GM23338 (cell line): ENCODE measurements around the gene TEKT3. TPM values are rescaled to one million over a fixed set of nuclear protein-coding genes. Genes with fewer than 3 reads are reported as not detected.

ENCODE experiments used
- ATAC-seq: fragments of 200-7000 bp; cut with Tn5 transposase; 3 replicates; pipeline ENCODE4 v1.9.1; 2020
- DNase-seq: peaks from one replicate; pipeline ENCODE4 v3.0.0-alpha.2; 2015; ENCODE audit warnings: low spot score
- H2AFZ ChIP-seq: fragments of 200-600 bp; sonication (generic); 2 replicates; pipeline ENCODE4 v1.8.0; 2016; ENCODE audit warnings: antibody characterized with exemption, mild to moderate bottlenecking, moderate library complexity
- H3F3A ChIP-seq: fragments of 200-600 bp; sonication (generic); replicated peaks from 2 replicates; pipeline ENCODE4 v1.8.0; 2017; ENCODE audit warnings: antibody characterized with exemption, mixed run types, low read depth
- H3K27ac ChIP-seq: fragments of 200-600 bp; sonication (generic); 2 replicates; pipeline ENCODE4 v1.6.1; 2016; ENCODE audit warnings: low read depth
- H3K27me3 ChIP-seq: fragments of 200-600 bp; sonication (generic); 2 replicates; pipeline ENCODE4 v1.8.0; 2016; ENCODE audit warnings: mild to moderate bottlenecking, mixed run types, moderate library complexity; ENCODE audit not compliant: insufficient read depth
- H3K36me3 ChIP-seq: fragments of 200-600 bp; sonication (generic); 2 replicates; pipeline ENCODE4 v1.8.0; 2016; ENCODE audit warnings: mild to moderate bottlenecking; ENCODE audit not compliant: insufficient read depth
- H3K4me1 ChIP-seq: fragments of 200-600 bp; sonication (generic); 2 replicates; pipeline ENCODE4 v1.8.0; 2016; ENCODE audit warnings: mild to moderate bottlenecking, moderate library complexity; ENCODE audit not compliant: insufficient read depth
- H3K4me2 ChIP-seq: fragments of 200-600 bp; sonication (generic); 2 replicates; pipeline ENCODE4 v1.7.1; 2017; ENCODE audit warnings: mixed run types
- H3K4me3 ChIP-seq: fragments of 200-600 bp; sonication (generic); 2 replicates; pipeline ENCODE4 v1.6.1; 2016; ENCODE audit warnings: mixed run types
- H3K79me2 ChIP-seq: fragments of 200-600 bp; sonication (generic); replicated peaks from 2 replicates; pipeline ENCODE4 v1.8.0; 2017; ENCODE audit warnings: mild to moderate bottlenecking; ENCODE audit not compliant: insufficient read depth
- H3K9me2 ChIP-seq: fragments of 200-600 bp; sonication (generic); 2 replicates; pipeline ENCODE4 v1.8.0; 2017; ENCODE audit not compliant: insufficient read depth
- H4K20me1 ChIP-seq: fragments of 200-600 bp; sonication (generic); replicated peaks from 2 replicates; pipeline ENCODE4 v1.8.0; 2017; ENCODE audit warnings: mild to moderate bottlenecking; ENCODE audit not compliant: insufficient read depth
- H3K27ac Mint-ChIP-seq: 2 replicates; pipeline ENCODE4 v1.8.0; 2020; ENCODE audit warnings: inconsistent platforms, mild to moderate bottlenecking, moderate library complexity, mixed read lengths
- H3K27me3 Mint-ChIP-seq: 3 replicates; pipeline ENCODE4 v1.8.0; 2022; ENCODE audit warnings: low read depth, mild to moderate bottlenecking, moderate library complexity, mixed read lengths, inconsistent platforms; ENCODE audit not compliant: insufficient read depth, poor library complexity
- H3K36me3 Mint-ChIP-seq: 3 replicates; pipeline ENCODE4 v1.8.0; 2021; ENCODE audit warnings: low read depth, mild to moderate bottlenecking, inconsistent platforms, moderate library complexity, mixed read lengths
- H3K4me1 Mint-ChIP-seq: 3 replicates; pipeline ENCODE4 v1.8.0; 2020; ENCODE audit warnings: mild to moderate bottlenecking, inconsistent platforms, mixed read lengths
- H3K4me3 Mint-ChIP-seq: 3 replicates; pipeline ENCODE4 v1.8.0; 2021; ENCODE audit warnings: moderate library complexity, mild to moderate bottlenecking, inconsistent platforms, mixed read lengths
- H3K9me3 Mint-ChIP-seq: 3 replicates; pipeline ENCODE4 v1.8.0; 2020; ENCODE audit warnings: moderate library complexity, mild to moderate bottlenecking, inconsistent platforms, mixed read lengths
- EZH2 ChIP-seq: fragments of 200-600 bp; sonication (generic); IDR thresholded peaks from one replicate; pipeline ENCODE4 v1.8.0; 2017; ENCODE audit warnings: antibody characterized with exemption, mild to moderate bottlenecking, low read depth; ENCODE audit not compliant: unreplicated experiment
- EZH2phosphoT487 ChIP-seq: fragments of 200-600 bp; sonication (generic); IDR thresholded peaks from one replicate; pipeline ENCODE4 v1.8.1; 2018; ENCODE audit warnings: antibody characterized with exemption; ENCODE audit not compliant: unreplicated experiment
- POLR2AphosphoS5 ChIP-seq: IDR thresholded peaks from 2 replicates; pipeline ENCODE4 v1.6.1; 2016; ENCODE audit warnings: antibody characterized with exemption, low read depth
- STAT1 ChIP-seq: IDR thresholded peaks from one replicate; pipeline ENCODE4 v1.6.1; 2016; ENCODE audit warnings: antibody characterized with exemption; ENCODE audit not compliant: unreplicated experiment
- ZNF331 ChIP-seq: fragments of 250-450 bp; sonication (Bioruptor Pico); IDR thresholded peaks from 2 replicates; pipeline ENCODE4 v1.5.0; 2020; ENCODE audit warnings: low read depth, mild to moderate bottlenecking, moderate library complexity
- polyA plus RNA-seq: library from polyadenylated mRNA; unstranded; fragments of >200 nt; fragmentation: Nextera tagmentation; extraction: Ambion mirVana; gene quantifications from 2 replicates; pipeline ENCODE4 v1.2.1, GENCODE V29; 2016
- total RNA-seq: library from RNA; depleted of rRNA; stranded (reverse); fragments of >200 nt; shearing (Covaris generic); gene quantifications from 2 replicates; pipeline ENCODE4 v1.2.3, GENCODE V29; 2014
- TF ChIP-seq, protein P1 (sequence below): fragments of 250-450 bp; sonication (Bioruptor Pico); IDR thresholded peaks from 2 replicates; pipeline ENCODE4 v1.5.0; 2020; ENCODE audit warnings: mild to moderate bottlenecking, moderate library complexity
- TF ChIP-seq, protein P2 (sequence below): IDR thresholded peaks from one replicate; pipeline ENCODE4 v1.6.1; 2018; ENCODE audit warnings: antibody characterized with exemption; ENCODE audit not compliant: unreplicated experiment
- TF ChIP-seq, protein P3 (sequence below), 2 experiments: fragments of 200-600 bp in 1 of 2; sonication (generic) in 1 of 2; conservative IDR thresholded peaks; 2 replicates each; pipeline versions ENCODE4 v1.5.1 to v1.6.1; 2016 to 2017; ENCODE audit warnings: antibody characterized with exemption in 2 of 2, low read depth in 2 of 2, mild to moderate bottlenecking in 2 of 2, moderate library complexity in 1 of 2
- TF ChIP-seq, protein P4 (sequence below): IDR thresholded peaks from 2 replicates; pipeline ENCODE4 v1.6.1; 2016; ENCODE audit warnings: antibody characterized with exemption

The TEKT3 gene
- total and polyA plus RNA-seq, 2 experiments from 2014 or later, result 1.6 to 2.0 TPM

DNA sequence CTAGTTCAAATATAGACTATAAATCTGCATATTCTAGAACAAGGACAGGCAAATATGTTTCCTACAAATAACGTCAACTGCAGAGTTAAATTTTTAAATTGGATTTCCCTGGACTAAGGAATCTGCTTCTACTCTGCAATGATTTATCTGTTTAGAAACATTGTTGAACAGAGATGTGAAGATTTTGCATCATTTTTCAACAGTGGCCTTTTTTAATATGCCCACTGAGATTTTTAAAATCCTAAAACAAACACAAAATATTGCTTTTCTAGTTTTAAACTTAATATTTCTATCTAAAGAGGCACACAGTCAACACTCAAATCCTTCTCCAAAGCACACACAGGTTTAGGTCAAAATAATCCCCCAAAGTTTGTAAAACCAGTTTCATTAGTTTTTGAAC lies 52.5 kb downstream of the TEKT3 start:
- no peak overlapping the region for H3K4me3 ChIP-seq
- ATAC-seq (no peak), DNase-seq (no peak)
- no peaks in the 10 kb centered on the region for H3K4me1 ChIP-seq
- H2AFZ ChIP-seq, result peak overlapping the region; percentile 38; the same call in 1 of the 2 replicates
- no peak overlapping the region for H3K4me2 ChIP-seq
- Mint-ChIP-seq H3K4me3 (no peak overlapping the region), H3K4me1 (peaks cover 9% of the 10 kb centered on the region; the same call in 2 of the 3 replicates), H3K27ac (no peak overlapping the region), H3K36me3 (no peaks in the 10 kb centered on the region), H3K27me3 (peaks cover 6% of the 10 kb centered on the region), H3K9me3 (no peaks in the 10 kb centered on the region; the same call in 1 of the 3 replicates)
- peaks cover 10% of the 10 kb centered on the region for H3K9me2 ChIP-seq
- no peaks in the 10 kb centered on the region for H3F3A ChIP-seq
- no peaks in the 10 kb centered on the region for H3K79me2 ChIP-seq
- no peak for TF ChIP-seq EZH2phosphoT487
- no peak for TF ChIP-seq POLR2AphosphoS5
- no peak for TF ChIP-seq ZNF331 (CRISPR knock-in tag)
- TF ChIP-seq, protein P1, sequence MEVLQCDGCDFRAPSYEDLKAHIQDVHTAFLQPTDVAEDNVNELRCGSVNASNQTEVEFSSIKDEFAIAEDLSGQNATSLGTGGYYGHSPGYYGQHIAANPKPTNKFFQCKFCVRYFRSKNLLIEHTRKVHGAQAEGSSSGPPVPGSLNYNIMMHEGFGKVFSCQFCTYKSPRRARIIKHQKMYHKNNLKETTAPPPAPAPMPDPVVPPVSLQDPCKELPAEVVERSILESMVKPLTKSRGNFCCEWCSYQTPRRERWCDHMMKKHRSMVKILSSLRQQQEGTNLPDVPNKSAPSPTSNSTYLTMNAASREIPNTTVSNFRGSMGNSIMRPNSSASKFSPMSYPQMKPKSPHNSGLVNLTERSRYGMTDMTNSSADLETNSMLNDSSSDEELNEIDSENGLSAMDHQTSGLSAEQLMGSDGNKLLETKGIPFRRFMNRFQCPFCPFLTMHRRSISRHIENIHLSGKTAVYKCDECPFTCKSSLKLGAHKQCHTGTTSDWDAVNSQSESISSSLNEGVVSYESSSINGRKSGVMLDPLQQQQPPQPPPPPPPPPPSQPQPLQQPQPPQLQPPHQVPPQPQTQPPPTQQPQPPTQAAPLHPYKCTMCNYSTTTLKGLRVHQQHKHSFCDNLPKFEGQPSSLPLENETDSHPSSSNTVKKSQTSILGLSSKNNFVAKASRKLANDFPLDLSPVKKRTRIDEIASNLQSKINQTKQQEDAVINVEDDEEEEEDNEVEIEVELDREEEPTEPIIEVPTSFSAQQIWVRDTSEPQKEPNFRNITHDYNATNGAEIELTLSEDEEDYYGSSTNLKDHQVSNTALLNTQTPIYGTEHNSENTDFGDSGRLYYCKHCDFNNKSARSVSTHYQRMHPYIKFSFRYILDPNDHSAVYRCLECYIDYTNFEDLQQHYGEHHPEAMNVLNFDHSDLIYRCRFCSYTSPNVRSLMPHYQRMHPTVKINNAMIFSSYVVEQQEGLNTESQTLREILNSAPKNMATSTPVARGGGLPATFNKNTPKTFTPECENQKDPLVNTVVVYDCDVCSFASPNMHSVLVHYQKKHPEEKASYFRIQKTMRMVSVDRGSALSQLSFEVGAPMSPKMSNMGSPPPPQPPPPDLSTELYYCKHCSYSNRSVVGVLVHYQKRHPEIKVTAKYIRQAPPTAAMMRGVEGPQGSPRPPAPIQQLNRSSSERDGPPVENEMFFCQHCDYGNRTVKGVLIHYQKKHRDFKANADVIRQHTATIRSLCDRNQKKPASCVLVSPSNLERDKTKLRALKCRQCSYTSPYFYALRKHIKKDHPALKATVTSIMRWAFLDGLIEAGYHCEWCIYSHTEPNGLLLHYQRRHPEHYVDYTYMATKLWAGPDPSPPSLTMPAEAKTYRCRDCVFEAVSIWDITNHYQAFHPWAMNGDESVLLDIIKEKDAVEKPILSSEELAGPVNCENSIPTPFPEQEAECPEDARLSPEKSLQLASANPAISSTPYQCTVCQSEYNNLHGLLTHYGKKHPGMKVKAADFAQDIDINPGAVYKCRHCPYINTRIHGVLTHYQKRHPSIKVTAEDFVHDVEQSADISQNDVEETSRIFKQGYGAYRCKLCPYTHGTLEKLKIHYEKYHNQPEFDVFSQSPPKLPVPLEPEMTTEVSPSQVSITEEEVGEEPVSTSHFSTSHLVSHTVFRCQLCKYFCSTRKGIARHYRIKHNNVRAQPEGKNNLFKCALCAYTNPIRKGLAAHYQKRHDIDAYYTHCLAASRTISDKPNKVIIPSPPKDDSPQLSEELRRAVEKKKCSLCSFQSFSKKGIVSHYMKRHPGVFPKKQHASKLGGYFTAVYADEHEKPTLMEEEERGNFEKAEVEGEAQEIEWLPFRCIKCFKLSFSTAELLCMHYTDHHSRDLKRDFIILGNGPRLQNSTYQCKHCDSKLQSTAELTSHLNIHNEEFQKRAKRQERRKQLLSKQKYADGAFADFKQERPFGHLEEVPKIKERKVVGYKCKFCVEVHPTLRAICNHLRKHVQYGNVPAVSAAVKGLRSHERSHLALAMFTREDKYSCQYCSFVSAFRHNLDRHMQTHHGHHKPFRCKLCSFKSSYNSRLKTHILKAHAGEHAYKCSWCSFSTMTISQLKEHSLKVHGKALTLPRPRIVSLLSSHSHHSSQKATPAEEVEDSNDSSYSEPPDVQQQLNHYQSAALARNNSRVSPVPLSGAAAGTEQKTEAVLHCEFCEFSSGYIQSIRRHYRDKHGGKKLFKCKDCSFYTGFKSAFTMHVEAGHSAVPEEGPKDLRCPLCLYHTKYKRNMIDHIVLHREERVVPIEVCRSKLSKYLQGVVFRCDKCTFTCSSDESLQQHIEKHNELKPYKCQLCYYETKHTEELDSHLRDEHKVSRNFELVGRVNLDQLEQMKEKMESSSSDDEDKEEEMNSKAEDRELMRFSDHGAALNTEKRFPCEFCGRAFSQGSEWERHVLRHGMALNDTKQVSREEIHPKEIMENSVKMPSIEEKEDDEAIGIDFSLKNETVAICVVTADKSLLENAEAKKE, result no peak
- TF ChIP-seq, protein P2, sequence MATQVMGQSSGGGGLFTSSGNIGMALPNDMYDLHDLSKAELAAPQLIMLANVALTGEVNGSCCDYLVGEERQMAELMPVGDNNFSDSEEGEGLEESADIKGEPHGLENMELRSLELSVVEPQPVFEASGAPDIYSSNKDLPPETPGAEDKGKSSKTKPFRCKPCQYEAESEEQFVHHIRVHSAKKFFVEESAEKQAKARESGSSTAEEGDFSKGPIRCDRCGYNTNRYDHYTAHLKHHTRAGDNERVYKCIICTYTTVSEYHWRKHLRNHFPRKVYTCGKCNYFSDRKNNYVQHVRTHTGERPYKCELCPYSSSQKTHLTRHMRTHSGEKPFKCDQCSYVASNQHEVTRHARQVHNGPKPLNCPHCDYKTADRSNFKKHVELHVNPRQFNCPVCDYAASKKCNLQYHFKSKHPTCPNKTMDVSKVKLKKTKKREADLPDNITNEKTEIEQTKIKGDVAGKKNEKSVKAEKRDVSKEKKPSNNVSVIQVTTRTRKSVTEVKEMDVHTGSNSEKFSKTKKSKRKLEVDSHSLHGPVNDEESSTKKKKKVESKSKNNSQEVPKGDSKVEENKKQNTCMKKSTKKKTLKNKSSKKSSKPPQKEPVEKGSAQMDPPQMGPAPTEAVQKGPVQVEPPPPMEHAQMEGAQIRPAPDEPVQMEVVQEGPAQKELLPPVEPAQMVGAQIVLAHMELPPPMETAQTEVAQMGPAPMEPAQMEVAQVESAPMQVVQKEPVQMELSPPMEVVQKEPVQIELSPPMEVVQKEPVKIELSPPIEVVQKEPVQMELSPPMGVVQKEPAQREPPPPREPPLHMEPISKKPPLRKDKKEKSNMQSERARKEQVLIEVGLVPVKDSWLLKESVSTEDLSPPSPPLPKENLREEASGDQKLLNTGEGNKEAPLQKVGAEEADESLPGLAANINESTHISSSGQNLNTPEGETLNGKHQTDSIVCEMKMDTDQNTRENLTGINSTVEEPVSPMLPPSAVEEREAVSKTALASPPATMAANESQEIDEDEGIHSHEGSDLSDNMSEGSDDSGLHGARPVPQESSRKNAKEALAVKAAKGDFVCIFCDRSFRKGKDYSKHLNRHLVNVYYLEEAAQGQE, result no peak
- TF ChIP-seq, protein P3, sequence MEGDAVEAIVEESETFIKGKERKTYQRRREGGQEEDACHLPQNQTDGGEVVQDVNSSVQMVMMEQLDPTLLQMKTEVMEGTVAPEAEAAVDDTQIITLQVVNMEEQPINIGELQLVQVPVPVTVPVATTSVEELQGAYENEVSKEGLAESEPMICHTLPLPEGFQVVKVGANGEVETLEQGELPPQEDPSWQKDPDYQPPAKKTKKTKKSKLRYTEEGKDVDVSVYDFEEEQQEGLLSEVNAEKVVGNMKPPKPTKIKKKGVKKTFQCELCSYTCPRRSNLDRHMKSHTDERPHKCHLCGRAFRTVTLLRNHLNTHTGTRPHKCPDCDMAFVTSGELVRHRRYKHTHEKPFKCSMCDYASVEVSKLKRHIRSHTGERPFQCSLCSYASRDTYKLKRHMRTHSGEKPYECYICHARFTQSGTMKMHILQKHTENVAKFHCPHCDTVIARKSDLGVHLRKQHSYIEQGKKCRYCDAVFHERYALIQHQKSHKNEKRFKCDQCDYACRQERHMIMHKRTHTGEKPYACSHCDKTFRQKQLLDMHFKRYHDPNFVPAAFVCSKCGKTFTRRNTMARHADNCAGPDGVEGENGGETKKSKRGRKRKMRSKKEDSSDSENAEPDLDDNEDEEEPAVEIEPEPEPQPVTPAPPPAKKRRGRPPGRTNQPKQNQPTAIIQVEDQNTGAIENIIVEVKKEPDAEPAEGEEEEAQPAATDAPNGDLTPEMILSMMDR (conservative IDR thresholded peaks at IDR 0.05; ENCODE audit: low read depth in 2 of 2), result no peak
- TF ChIP-seq EZH2, result no peak
- TF ChIP-seq STAT1, result no peak
- TF ChIP-seq, protein P4, sequence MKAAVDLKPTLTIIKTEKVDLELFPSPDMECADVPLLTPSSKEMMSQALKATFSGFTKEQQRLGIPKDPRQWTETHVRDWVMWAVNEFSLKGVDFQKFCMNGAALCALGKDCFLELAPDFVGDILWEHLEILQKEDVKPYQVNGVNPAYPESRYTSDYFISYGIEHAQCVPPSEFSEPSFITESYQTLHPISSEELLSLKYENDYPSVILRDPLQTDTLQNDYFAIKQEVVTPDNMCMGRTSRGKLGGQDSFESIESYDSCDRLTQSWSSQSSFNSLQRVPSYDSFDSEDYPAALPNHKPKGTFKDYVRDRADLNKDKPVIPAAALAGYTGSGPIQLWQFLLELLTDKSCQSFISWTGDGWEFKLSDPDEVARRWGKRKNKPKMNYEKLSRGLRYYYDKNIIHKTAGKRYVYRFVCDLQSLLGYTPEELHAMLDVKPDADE, result no peak
- H4K20me1 ChIP-seq, result no peaks in the 10 kb centered on the region
- H3K27ac ChIP-seq, result no peak overlapping the region
- H3K36me3 ChIP-seq, result no peaks in the 10 kb centered on the region
- no peaks in the 10 kb centered on the region for H3K27me3 ChIP-seq
